H1 (cell line): ENCODE data around the gene ZNF18. TPM values are rescaled to one million over a fixed set of nuclear protein-coding genes. Genes with fewer than 3 reads are reported as not detected.
A peak's percentile ranks its signal among the peaks of the same experiment; 100 is the strongest.

ENCODE experiments used
- CTCF ChIA-PET: fragments of 300-600 bp; sonication (Branson Sonifier 250); formaldehyde crosslinking; loops from one replicate; lab custom pipeline; 2021; ENCODE audit not compliant: partially characterized antibody; lab: Charles Lee
- POLR2A ChIA-PET: fragments of 300-600 bp; sonication (Branson Sonifier 250); formaldehyde crosslinking; loops from one replicate; lab custom pipeline; 2021; ENCODE audit warnings: inconsistent platforms; ENCODE audit not compliant: partially characterized antibody; lab: Charles Lee
- DNase-seq, 2 experiments: peaks; one replicate each; pipeline versions ENCODE4 v3.0.0 to v3.0.0-alpha.2; 2010 to 2022; ENCODE audit warnings: low spot score in 2 of 2, low read depth in 1 of 2, mixed read lengths in 1 of 2
- FAIRE-seq: peaks from 2 replicates; lab custom pipeline; 2011; peaks lifted over from hg19 to GRCh38; lab: Jason Lieb, UNC
- H2AFZ ChIP-seq: 2 replicates; pipeline ENCODE4 v1.8.1; 2012; ENCODE audit warnings: low read length, inconsistent platforms
- H2AK5ac ChIP-seq: 2 replicates; pipeline ENCODE4 v1.6.1; 2013; ENCODE audit warnings: low read depth, low read length
- H2BK120ac ChIP-seq: replicated peaks from 2 replicates; pipeline ENCODE3; 2013; ENCODE audit warnings: low read depth, low read length, inconsistent platforms
- H2BK12ac ChIP-seq: 2 replicates; pipeline ENCODE4 v1.6.1; 2013; ENCODE audit warnings: low read depth, low read length
- H2BK15ac ChIP-seq: 2 replicates; pipeline ENCODE4 v1.6.1; 2013; ENCODE audit warnings: low read length
- H2BK20ac ChIP-seq: 2 replicates; pipeline ENCODE4 v1.6.1; 2013; ENCODE audit warnings: low read length
- H2BK5ac ChIP-seq: 2 replicates; pipeline ENCODE4 v1.6.1; 2013; ENCODE audit warnings: low read depth, low read length
- H3K14ac ChIP-seq: 2 replicates; pipeline ENCODE4 v1.6.1; 2013; ENCODE audit warnings: inconsistent platforms; ENCODE audit not compliant: insufficient read length
- H3K18ac ChIP-seq: 2 replicates; pipeline ENCODE4 v1.6.1; 2013; ENCODE audit warnings: low read length; ENCODE audit errors: extremely low read depth
- H3K23ac ChIP-seq: 2 replicates; pipeline ENCODE4 v1.6.1; 2013; ENCODE audit warnings: inconsistent platforms; ENCODE audit not compliant: insufficient read length
- H3K23me2 ChIP-seq: 2 replicates; pipeline ENCODE4 v1.6.1; 2013; ENCODE audit warnings: low read depth, low read length
- H3K27ac ChIP-seq: 2 replicates; pipeline ENCODE4 v1.6.1; 2011; ENCODE audit warnings: low read depth, low read length, inconsistent platforms
- H3K27me3 ChIP-seq, 4 experiments: replicated peaks in 1 of 4; 1 replicate in 1 of 4; 2 replicates in 3 of 4; pipeline versions ENCODE4 v1.6.1 to v1.8.1; 2011 to 2013; ENCODE audit warnings: low read length in 3 of 4, mild to moderate bottlenecking in 3 of 4, inconsistent platforms in 2 of 4, mixed read lengths in 2 of 4, moderate library complexity in 1 of 4; ENCODE audit not compliant: control insufficient read depth in 3 of 4, insufficient read depth in 3 of 4; ENCODE audit errors: extremely low read depth in 1 of 4
- H3K36me3 ChIP-seq, 4 experiments: 2 replicates each; pipeline versions ENCODE4 v1.6.1 to v1.8.1; 2011 to 2013; ENCODE audit warnings: mild to moderate bottlenecking in 4 of 4, low read length in 3 of 4, moderate library complexity in 2 of 4, control low read depth in 1 of 4, inconsistent platforms in 1 of 4; ENCODE audit not compliant: insufficient read depth in 4 of 4, control insufficient read depth in 2 of 4
- H3K4ac ChIP-seq: replicated peaks from 2 replicates; pipeline ENCODE3; 2013; ENCODE audit warnings: low read length, low read depth, mixed read lengths, inconsistent platforms; ENCODE audit not compliant: insufficient read length
- H3K4me1 ChIP-seq, 4 experiments: replicated peaks in 1 of 4; 1 replicate in 1 of 4; 2 replicates in 3 of 4; pipeline versions ENCODE4 v1.6.1 to v1.8.1; 2011 to 2013; ENCODE audit warnings: low read length in 3 of 4, inconsistent platforms in 2 of 4, mixed read lengths in 1 of 4; ENCODE audit not compliant: insufficient read depth in 4 of 4, control insufficient read depth in 3 of 4
- H3K4me2 ChIP-seq, 2 experiments: 2 replicates each; pipeline versions ENCODE4 v1.6.1 to v1.8.1; 2011 to 2013; ENCODE audit warnings: low read depth in 2 of 2, low read length in 2 of 2, control low read depth in 1 of 2, inconsistent platforms in 1 of 2, mild to moderate bottlenecking in 1 of 2; ENCODE audit not compliant: insufficient read depth in 1 of 2
- H3K4me3 ChIP-seq, 4 experiments: fragments of 200-600, 300-600 bp in 1 of 4; sonication (generic), shearing (Covaris generic), sonication (Bioruptor Twin) in 1 of 4; 2 replicates each; pipeline versions ENCODE4 v1.5.1 to v1.8.1; 2011 to 2016; ENCODE audit warnings: low read length in 4 of 4, low read depth in 3 of 4, control low read depth in 2 of 4, inconsistent platforms in 2 of 4, mild to moderate bottlenecking in 2 of 4, mixed read lengths in 1 of 4, moderate library complexity in 1 of 4; ENCODE audit not compliant: insufficient read depth in 2 of 4; ENCODE audit errors: extremely low read depth in 1 of 4
- H3K56ac ChIP-seq: replicated peaks from 2 replicates; pipeline ENCODE3; 2013; ENCODE audit warnings: low read depth, mild to moderate bottlenecking, mixed read lengths, low read length, inconsistent platforms; ENCODE audit not compliant: insufficient read length
- H3K79me1 ChIP-seq: 2 replicates; pipeline ENCODE4 v1.6.1; 2013; ENCODE audit warnings: low read depth, low read length, control low read depth
- H3K79me2 ChIP-seq, 2 experiments: 2 replicates each; pipeline versions ENCODE4 v1.6.1 to v1.8.1; 2012 to 2013; ENCODE audit warnings: low read length in 2 of 2, mild to moderate bottlenecking in 2 of 2, inconsistent platforms in 1 of 2; ENCODE audit not compliant: insufficient read depth in 2 of 2, control insufficient read depth in 1 of 2
- H3K9ac ChIP-seq, 4 experiments: replicated peaks in 1 of 4; 1 replicate in 1 of 4; 2 replicates in 3 of 4; pipeline versions ENCODE4 v1.6.1 to v1.8.1; 2011 to 2013; ENCODE audit warnings: low read depth in 3 of 4, low read length in 3 of 4, control low read depth in 2 of 4, mild to moderate bottlenecking in 2 of 4, moderate library complexity in 2 of 4, inconsistent platforms in 1 of 4; ENCODE audit errors: extremely low read depth in 1 of 4
- H3K9me3 ChIP-seq, 2 experiments: 2 replicates each; pipeline versions ENCODE4 v1.6.1 to v1.8.1; 2012 to 2013; ENCODE audit warnings: mild to moderate bottlenecking in 2 of 2, moderate library complexity in 2 of 2, control low read depth in 1 of 2, inconsistent platforms in 1 of 2, low read depth in 1 of 2, low read length in 1 of 2, mixed read lengths in 1 of 2; ENCODE audit not compliant: insufficient read depth in 2 of 2
- H4K20me1 ChIP-seq, 2 experiments: replicated peaks in 1 of 2; 2 replicates each; pipeline versions ENCODE3 to v1.8.1; 2011 to 2013; ENCODE audit warnings: inconsistent platforms in 2 of 2, low read length in 2 of 2, mild to moderate bottlenecking in 1 of 2; ENCODE audit not compliant: insufficient read depth in 2 of 2, control insufficient read depth in 1 of 2
- H4K5ac ChIP-seq: 2 replicates; pipeline ENCODE4 v1.6.1; 2013; ENCODE audit warnings: low read length, low read depth, mixed read lengths, inconsistent platforms; ENCODE audit not compliant: insufficient read length
- H4K8ac ChIP-seq: 2 replicates; pipeline ENCODE4 v1.8.0; 2013; ENCODE audit warnings: mild to moderate bottlenecking, moderate library complexity, low read length, inconsistent platforms; ENCODE audit not compliant: insufficient read depth; ENCODE audit errors: extremely low read depth
- H4K91ac ChIP-seq: replicated peaks from 2 replicates; pipeline ENCODE3; 2013; ENCODE audit warnings: low read length, mixed read lengths, inconsistent platforms; ENCODE audit not compliant: insufficient read length
- GABPA ChIP-seq: IDR thresholded peaks from 2 replicates; pipeline ENCODE4 v1.6.1; 2011; ENCODE audit warnings: mild to moderate bottlenecking, low read length, moderate library complexity, borderline replicate concordance; ENCODE audit not compliant: insufficient read depth
- RXRA ChIP-seq: IDR thresholded peaks from 2 replicates; pipeline ENCODE4 v1.6.1; 2011; ENCODE audit warnings: low read depth, mild to moderate bottlenecking, low read length, moderate library complexity; ENCODE audit not compliant: insufficient read depth
- SIX5 ChIP-seq: IDR thresholded peaks from 2 replicates; pipeline ENCODE4 v1.6.1; 2011; ENCODE audit warnings: mild to moderate bottlenecking, low read depth, low read length
- TAF7 ChIP-seq: optimal IDR thresholded peaks from 2 replicates; pipeline ENCODE3; 2011; ENCODE audit warnings: low read depth, mild to moderate bottlenecking, inconsistent platforms, low read length, moderate library complexity, borderline replicate concordance
- WGBS, 2 experiments: shearing (Covaris generic) in 1 of 2; methylation state at CpG; one replicate each; pipeline versions ENCODE4 v1.1.6 to v1.1.7; 2013 to 2015; ENCODE audit warnings: low lambda C conversion rate in 2 of 2, mixed read lengths in 2 of 2, inconsistent platforms in 1 of 2, low coverage in 1 of 2, missing lambda C conversion rate in 1 of 2; ENCODE audit not compliant: insufficient replicate concordance in 2 of 2, insufficient coverage in 1 of 2, insufficient read length in 1 of 2; ENCODE audit errors: extremely low coverage in 1 of 2, missing lambda C conversion rate in 1 of 2; 5-methylcytosine and 5-hydroxymethylcytosine counted together
- polyA plus RNA-seq, 7 experiments: library from polyadenylated mRNA; depleted of rRNA in 3 of 7; stranded (reverse) in 5 of 7; unstranded in 2 of 7; fragments of >200 nt in 5 of 7; fragments of 200-250 nt in 2 of 7; gene quantifications; 1 replicate in 5 of 7; 2 replicates in 1 of 7; 4 replicates in 1 of 7; pipeline versions ENCODE4 v1.2.1 to v1.2.3, GENCODE V29; 2011 to 2013; ENCODE audit warnings: missing spikeins in 2 of 7, mixed read lengths in 2 of 7
- total RNA-seq: library from RNA; stranded (reverse); fragmentation: NEBNext Ultra II Directional; extraction: Animal tissue kit (Norgen Biotek cat#: 25700); gene quantifications from 2 replicates; pipeline ENCODE4 v1.2.1, GENCODE V29; 2021
- TF ChIP-seq, protein P1 (sequence below): IDR thresholded peaks from 2 replicates; pipeline ENCODE4 v1.6.1; 2011; ENCODE audit warnings: low read length, improper control_type of control experiment

Gene ZNF18
- total and polyA plus RNA-seq, 2 of the 8 experiments (the other 6 are each of a cell fraction or from before 2014, with no cell fraction given): 3.0 to 9.9 TPM

DNA sequence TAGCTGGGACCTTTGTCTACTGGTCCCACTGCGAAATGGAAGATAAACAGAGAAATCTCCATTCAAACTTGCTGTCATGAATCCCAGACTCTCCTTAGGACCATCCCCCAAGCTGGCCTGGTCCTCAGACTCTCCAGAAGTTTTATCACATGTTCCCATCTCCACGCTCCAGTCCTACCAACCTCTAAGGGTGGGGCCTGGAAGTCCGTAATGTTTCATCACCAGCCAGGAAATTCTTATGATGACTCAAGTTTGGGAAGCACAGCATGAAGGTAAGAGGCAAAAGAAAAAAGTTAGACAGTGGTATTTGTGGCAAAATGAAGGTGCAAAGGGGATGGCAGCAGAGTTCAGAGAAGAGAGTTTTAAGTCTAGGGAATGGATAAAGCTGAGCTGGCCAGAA, 52.7 kb downstream of the ZNF18 start:
- no peak overlapping the region for H4K91ac ChIP-seq
- FAIRE-seq (no peak), DNase-seq (no peak)
- H2BK12ac ChIP-seq: no peak overlapping the region
- 84% methylated on average over 3 of the region's 3 CpGs; no CpG with 5 or more reads in 1 of the 2 experiments for WGBS, 2 experiments
- no peak overlapping the region for H3K14ac ChIP-seq
- H3K4me3 ChIP-seq: no peak overlapping the region
- H2AFZ ChIP-seq: no peak overlapping the region
- ChIA-PET POLR2A (interaction anchor here (1.6 kb wide), 1 partner anchor 53 kb away, joined by 7 read pairs; the partner anchor contains the start of gene ZNF18), CTCF (interaction anchor here (0.9 to 10.2 kb wide), 7 partner anchors 9 to 1208 kb away, joined by 3 to 62 read pairs (median 3); no protein-coding TSS in a partner anchor)
- no peak overlapping the region for H2BK120ac ChIP-seq
- no peaks in the 10 kb centered on the region for H3K79me1 ChIP-seq
- H3K4me1 ChIP-seq: no peaks in the 10 kb centered on the region; a peak in 1 of 7 replicates
- no peak overlapping the region for H3K4me2 ChIP-seq
- H4K5ac ChIP-seq: no peak overlapping the region
- no peaks in the 10 kb centered on the region for H3K9me3 ChIP-seq
- no peak overlapping the region for H2BK15ac ChIP-seq
- TF ChIP-seq TAF7: no peak
- TF ChIP-seq, protein P1, sequence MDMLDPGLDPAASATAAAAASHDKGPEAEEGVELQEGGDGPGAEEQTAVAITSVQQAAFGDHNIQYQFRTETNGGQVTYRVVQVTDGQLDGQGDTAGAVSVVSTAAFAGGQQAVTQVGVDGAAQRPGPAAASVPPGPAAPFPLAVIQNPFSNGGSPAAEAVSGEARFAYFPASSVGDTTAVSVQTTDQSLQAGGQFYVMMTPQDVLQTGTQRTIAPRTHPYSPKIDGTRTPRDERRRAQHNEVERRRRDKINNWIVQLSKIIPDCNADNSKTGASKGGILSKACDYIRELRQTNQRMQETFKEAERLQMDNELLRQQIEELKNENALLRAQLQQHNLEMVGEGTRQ: no peak
- no peak for TF ChIP-seq GABPA
- no peak for TF ChIP-seq SIX5
- TF ChIP-seq RXRA: no peak
- no peaks in the 10 kb centered on the region for H3K79me2 ChIP-seq
- no peak overlapping the region for H3K27ac ChIP-seq
- peaks cover 2% of the 10 kb centered on the region; the same call in 1 of the 2 replicates for H3K23me2 ChIP-seq
- H3K4ac ChIP-seq: no peak overlapping the region
- 0 out of 2 replicates have a peak overlapping the region, but pooled peaks have one; percentile 28 for H2AK5ac ChIP-seq
- H3K23ac ChIP-seq: no peak overlapping the region
- H2BK20ac ChIP-seq: no peak overlapping the region
- H3K36me3 ChIP-seq: no peaks in the 10 kb centered on the region
- no peak overlapping the region for H3K9ac ChIP-seq
- H2BK5ac ChIP-seq: no peak overlapping the region
- H3K56ac ChIP-seq: no peak overlapping the region
- no peak overlapping the region for H3K18ac ChIP-seq
- no peaks in the 10 kb centered on the region for H3K27me3 ChIP-seq
- no peaks in the 10 kb centered on the region for H4K20me1 ChIP-seq
- H4K8ac ChIP-seq: no peak overlapping the region
